HCT116 (cell line): Measurements from ENCODE around the gene KRTAP12-3. TPM values are rescaled to one million over a fixed set of nuclear protein-coding genes. Genes with fewer than 3 reads are reported as not detected.
"Not testable (repeated sequence)": the region's sequence is repeated elsewhere in the genome, so short reads cannot be mapped to it uniquely, and the experiment has no call there.

ENCODE experiments used
- ATAC-seq: fragments of 200-7000 bp; cut with Tn5 transposase; 2 replicates; pipeline ENCODE4 v1.9.1; 2020; ENCODE audit warnings: mild to moderate bottlenecking, moderate library complexity
- BruUV-seq: library from RNA; stranded (reverse); fragments of 400-500 nt; replicated peaks from 2 replicates; lab custom pipeline; 2021; lab: Mats Ljungman, UMichigan
- CTCF ChIA-PET: fragments of 300-600 bp; sonication (Branson Sonifier 250); formaldehyde crosslinking; loops from one replicate; lab custom pipeline; 2021; ENCODE audit warnings: antibody characterized with exemption; lab: Charles Lee
- POLR2A ChIA-PET: fragments of 300-600, 350-600 bp; sonication (Branson Sonifier 250); formaldehyde crosslinking; loops from one replicate; lab custom pipeline; 2021; ENCODE audit warnings: antibody characterized with exemption; lab: Charles Lee
- RAD21 ChIA-PET, 2 experiments: fragments of 300-600 bp; sonication (Branson Sonifier 250); formaldehyde crosslinking; loops; one replicate each; lab custom pipeline; 2023; ENCODE audit warnings: low total read pairs in 2 of 2; ENCODE audit not compliant: uncharacterized antibody in 2 of 2, unreplicated experiment in 2 of 2, low non-redundant PET in 1 of 2; lab: Charles Lee
- DNase-seq: peaks from one replicate; pipeline ENCODE4 v3.0.0-alpha.2; 2010; ENCODE audit warnings: low read depth, low spot score
- H2AFZ ChIP-seq: fragments of 200-600 bp; shearing (Covaris generic), sonication (generic); 2 replicates; pipeline ENCODE4 v1.6.1; 2017; ENCODE audit warnings: low read depth, mixed run types, mixed read lengths, antibody characterized with exemption, low read length; ENCODE audit not compliant: poor library complexity, severe bottlenecking
- H3K27ac ChIP-seq: 2 replicates; pipeline ENCODE4 v1.5.1; 2012; ENCODE audit warnings: low read depth, low read length
- H3K27me3 ChIP-seq: fragments of 200-600 bp; sonication (generic); 2 replicates; pipeline ENCODE4 v1.6.1; 2016; ENCODE audit warnings: mixed run types, low read length, mixed read lengths; ENCODE audit not compliant: insufficient read depth
- H3K36me3 ChIP-seq, 2 experiments: fragments of 200-500 bp in 1 of 2; fragments of 200-600 bp in 1 of 2; sonication (Bioruptor generic) in 1 of 2; sonication (generic) in 1 of 2; 2 replicates each; pipeline versions ENCODE4 v1.5.1 to v1.6.1; 2014 to 2016; ENCODE audit warnings: low read length in 2 of 2, inconsistent platforms in 1 of 2, mixed read lengths in 1 of 2, mixed run types in 1 of 2; ENCODE audit not compliant: insufficient read depth in 2 of 2, control insufficient read depth in 1 of 2
- H3K4me1 ChIP-seq, 2 experiments: fragments of 200-600 bp in 1 of 2; sonication (generic) in 1 of 2; 2 replicates each; pipeline versions ENCODE4 v1.5.1 to v1.6.1; 2012 to 2017; ENCODE audit warnings: low read length in 2 of 2, inconsistent platforms in 1 of 2, mild to moderate bottlenecking in 1 of 2, mixed read lengths in 1 of 2, mixed run types in 1 of 2, moderate library complexity in 1 of 2; ENCODE audit not compliant: insufficient read depth in 2 of 2, control insufficient read depth in 1 of 2
- H3K4me2 ChIP-seq: fragments of 200-600 bp; sonication (generic); 2 replicates; pipeline ENCODE4 v1.6.1; 2017; ENCODE audit warnings: mixed run types, low read length, mixed read lengths
- H3K4me3 ChIP-seq, 2 experiments: fragments of 200-600 bp in 1 of 2; sonication (generic) in 1 of 2; replicated peaks in 1 of 2; 2 replicates each; pipeline ENCODE4 v1.5.1; 2011 to 2016; ENCODE audit warnings: low read length in 2 of 2, control low read depth in 1 of 2, low read depth in 1 of 2, mild to moderate bottlenecking in 1 of 2, mixed read lengths in 1 of 2, mixed run types in 1 of 2
- H3K79me2 ChIP-seq: fragments of 200-600 bp; sonication (generic); 2 replicates; pipeline ENCODE4 v1.6.1; 2017; ENCODE audit warnings: mild to moderate bottlenecking, mixed run types, low read length, moderate library complexity, mixed read lengths; ENCODE audit not compliant: insufficient read depth
- H3K9ac ChIP-seq: fragments of 200-600 bp; sonication (generic); 2 replicates; pipeline ENCODE4 v1.6.1; 2016; ENCODE audit warnings: low read length, mixed read lengths
- H3K9me2 ChIP-seq: fragments of 200-600 bp; sonication (generic), shearing (Covaris generic); 2 replicates; pipeline ENCODE4 v1.6.1; 2017; ENCODE audit warnings: mixed run types, mild to moderate bottlenecking, moderate library complexity; ENCODE audit not compliant: insufficient read depth
- H3K9me3 ChIP-seq, 2 experiments: fragments of 200-500 bp in 1 of 2; fragments of 200-600 bp in 1 of 2; sonication (Bioruptor generic) in 1 of 2; sonication (generic) in 1 of 2; 2 replicates each; pipeline ENCODE4 v1.6.1; 2014 to 2017; ENCODE audit warnings: low read length in 2 of 2, mixed read lengths in 2 of 2, inconsistent platforms in 1 of 2, low read depth in 1 of 2, mild to moderate bottlenecking in 1 of 2, mixed run types in 1 of 2, moderate library complexity in 1 of 2; ENCODE audit not compliant: control insufficient read depth in 1 of 2, insufficient read depth in 1 of 2
- H4K20me1 ChIP-seq: fragments of 200-600 bp; sonication (generic), shearing (Covaris generic); 2 replicates; pipeline ENCODE4 v1.6.1; 2017; ENCODE audit warnings: mixed run types, mild to moderate bottlenecking, moderate library complexity; ENCODE audit not compliant: insufficient read depth
- CTCF ChIP-seq, 3 experiments: fragments of 200-600 bp in 1 of 3; sonication (generic) in 1 of 3; IDR thresholded peaks in 2 of 3; conservative IDR thresholded peaks in 1 of 3; 2 replicates each; pipeline ENCODE4 v1.5.1; 2012 to 2017; ENCODE audit warnings: low read depth in 2 of 3, low read length in 2 of 3, antibody characterized with exemption in 1 of 3, borderline replicate concordance in 1 of 3, control low read depth in 1 of 3, mild to moderate bottlenecking in 1 of 3, mixed read lengths in 1 of 3, mixed run types in 1 of 3, moderate library complexity in 1 of 3; ENCODE audit not compliant: insufficient read depth in 1 of 3
- EGR1 ChIP-seq: IDR thresholded peaks from 2 replicates; pipeline ENCODE4 v1.6.1; 2012; ENCODE audit warnings: low read depth
- JUND ChIP-seq: IDR thresholded peaks from 2 replicates; pipeline ENCODE4 v1.6.1; 2012
- POLR2A ChIP-seq: IDR thresholded peaks from 2 replicates; pipeline ENCODE4 v1.7.0; 2011; ENCODE audit warnings: borderline replicate concordance; ENCODE audit not compliant: insufficient read depth, insufficient read length; ENCODE audit errors: extremely low read depth
- POLR2AphosphoS5 ChIP-seq: IDR thresholded peaks from 2 replicates; pipeline ENCODE4 v1.6.1; 2011; ENCODE audit warnings: mild to moderate bottlenecking, low read depth, low read length, moderate library complexity
- RAD21 ChIP-seq: IDR thresholded peaks from 2 replicates; pipeline ENCODE4 v1.6.1; 2012; ENCODE audit warnings: low read depth, mild to moderate bottlenecking
- REST ChIP-seq: IDR thresholded peaks from 2 replicates; pipeline ENCODE4 v1.6.1; 2012; ENCODE audit warnings: low read depth
- SIN3A ChIP-seq: IDR thresholded peaks from 2 replicates; pipeline ENCODE4 v1.6.1; 2012; ENCODE audit warnings: low read depth
- SP1 ChIP-seq: IDR thresholded peaks from 2 replicates; pipeline ENCODE4 v1.6.1; 2012; ENCODE audit warnings: low read depth
- SRF ChIP-seq: IDR thresholded peaks from 2 replicates; pipeline ENCODE4 v1.6.1; 2012; ENCODE audit warnings: low read depth
- TCF7L2 ChIP-seq: IDR thresholded peaks from 2 replicates; pipeline ENCODE4 v1.7.0; 2011; ENCODE audit warnings: borderline replicate concordance, inconsistent platforms; ENCODE audit not compliant: insufficient read depth, insufficient read length; ENCODE audit errors: extremely low read depth
- intact Hi-C: fragments of 100-400 bp; cut with micrococcal nuclease; formaldehyde crosslinking; loops from 2 replicates; pipeline ENCODE4 v1.10.0; 2022
- total RNA-seq: library from RNA; stranded (reverse); gene quantifications from one replicate; pipeline ENCODE4 v1.2.1, GENCODE V29; 2021; ENCODE audit not compliant: unreplicated experiment

KRTAP12-3 gene
- total RNA-seq, 1 experiment from 2014 or later = not detected

- no peak overlapping the region for H2AFZ ChIP-seq
- H3K4me2 ChIP-seq = no peak overlapping the region
- CTCF ChIA-PET = no interaction called here
- DNase-seq = no peak
- intact Hi-C loops = no loop called here
- no peaks in the 10 kb centered on the region for H3K27me3 ChIP-seq
- no peaks in the 10 kb centered on the region for H3K36me3 ChIP-seq
- no peak for TF ChIP-seq TCF7L2
- TF ChIP-seq EGR1 = no peak
- no peak for TF ChIP-seq SRF
- TF ChIP-seq REST = no peak
- no peak for TF ChIP-seq CTCF (IDR thresholded peaks at IDR 0.05 in 2 of 3, conservative IDR thresholded peaks at IDR 0.05 in 1 of 3; ENCODE audit: borderline replicate concordance in 1 of 3, insufficient read depth in 1 of 3, low read depth in 2 of 3, low read length in 2 of 3)
- TF ChIP-seq RAD21 = no peak
- TF ChIP-seq SP1 = no peak
- no peak for TF ChIP-seq POLR2A
- no peak for TF ChIP-seq SIN3A
- TF ChIP-seq POLR2AphosphoS5 = no peak
- TF ChIP-seq JUND = no peak
- BruUV-seq = no TSS peak
- no peaks in the 10 kb centered on the region for H3K4me1 ChIP-seq
- no peaks in the 10 kb centered on the region for H4K20me1 ChIP-seq
- RAD21 ChIA-PET = no interaction called here
- H3K9me3 ChIP-seq = no peaks in the 10 kb centered on the region
- no peaks in the 10 kb centered on the region for H3K79me2 ChIP-seq
- H3K9me2 ChIP-seq = no peaks in the 10 kb centered on the region
- no peak overlapping the region for H3K4me3 ChIP-seq
- no peak for ATAC-seq
- H3K27ac ChIP-seq = no peak overlapping the region
- H3K9ac ChIP-seq = no peak overlapping the region
- POLR2A ChIA-PET = no interaction called here
Observed at GRCh38 chr21:44658913-44659595, 1.3 kb downstream of the KRTAP12-3 start.

- H3K27me3 ChIP-seq, intact Hi-C loops, H3K4me1 ChIP-seq, H2AFZ ChIP-seq, H3K9me2 ChIP-seq, H3K27ac ChIP-seq, H3K4me3 ChIP-seq, DNase-seq, H3K36me3 ChIP-seq, RAD21 ChIA-PET, H3K79me2 ChIP-seq, H3K9ac ChIP-seq, H3K9me3 ChIP-seq, CTCF ChIA-PET, H4K20me1 ChIP-seq, POLR2A ChIA-PET, BruUV-seq, ATAC-seq, H3K4me2 ChIP-seq: not testable (repeated sequence)
Observed at GRCh38 chr21:44661567-44661966, 3.8 kb downstream of the KRTAP12-3 start.
